Activated CD8-positive, alpha-beta memory T cell treated with anti-CD3 and anti-CD28 coated beads for 4 hours (primary cell): Measurements from ENCODE around the gene SH3PXD2A.
"Not testable (repeated sequence)": the region's sequence is repeated elsewhere in the genome, so short reads cannot be mapped to it uniquely, and the experiment has no call there.

ENCODE experiments used
- DNase-seq, 2 donors: peaks; one replicate each; pipeline ENCODE4 v3.0.0-alpha.2; 2020; ENCODE audit warnings: low read depth in 2 of 2

Gene SH3PXD2A

DNA sequence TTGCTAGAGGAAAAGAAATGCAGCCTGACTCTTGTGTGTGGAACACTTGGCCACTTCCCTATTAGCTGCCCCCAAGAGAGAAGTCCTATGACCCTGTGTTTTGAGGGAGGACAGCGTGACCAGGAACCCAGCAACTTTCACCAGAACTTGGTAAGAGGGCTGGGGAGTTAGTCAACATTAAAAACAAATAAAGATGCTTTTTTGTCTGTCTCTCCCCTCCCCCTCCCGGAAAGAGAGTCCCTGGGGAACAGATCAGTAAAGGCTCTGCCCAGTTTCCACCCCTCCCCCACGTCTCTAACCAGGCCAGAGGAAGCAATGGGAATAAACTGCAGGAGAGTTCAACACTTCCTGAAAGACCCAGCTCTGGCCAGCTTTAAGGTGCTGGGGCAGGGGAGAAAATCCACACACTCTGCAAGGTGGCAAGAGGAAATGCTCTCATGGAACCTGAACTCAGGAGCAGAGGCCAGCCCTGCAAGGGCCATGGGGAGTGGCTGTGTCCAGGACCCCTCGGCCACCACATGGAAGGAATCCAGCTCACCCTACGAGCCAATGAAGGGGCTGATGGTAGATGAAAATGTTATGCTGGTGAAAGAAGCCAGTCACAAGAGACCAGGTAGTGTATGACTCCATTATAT lies 21.5 kb downstream of the SH3PXD2A start:
- no peak for DNase-seq

DNA sequence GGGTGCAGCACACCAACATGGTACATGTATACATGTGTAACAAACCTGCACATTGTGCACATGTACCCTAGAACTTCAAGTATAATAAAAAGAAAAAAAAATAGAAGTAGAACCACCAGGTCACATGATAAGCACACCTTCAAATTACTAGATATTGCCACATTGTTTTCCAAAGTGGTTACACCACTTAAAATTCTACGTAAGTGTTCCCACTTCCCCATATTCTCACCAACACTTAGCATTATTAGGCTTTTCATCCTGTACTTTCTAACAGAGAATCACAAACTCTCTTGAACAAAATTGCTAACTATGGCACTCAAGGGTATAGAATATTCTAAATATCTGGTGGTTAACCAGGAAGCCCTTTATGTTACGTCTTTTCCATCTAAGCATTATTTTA lies 22.6 kb downstream of the SH3PXD2A start:
- no peak for DNase-seq

DNA sequence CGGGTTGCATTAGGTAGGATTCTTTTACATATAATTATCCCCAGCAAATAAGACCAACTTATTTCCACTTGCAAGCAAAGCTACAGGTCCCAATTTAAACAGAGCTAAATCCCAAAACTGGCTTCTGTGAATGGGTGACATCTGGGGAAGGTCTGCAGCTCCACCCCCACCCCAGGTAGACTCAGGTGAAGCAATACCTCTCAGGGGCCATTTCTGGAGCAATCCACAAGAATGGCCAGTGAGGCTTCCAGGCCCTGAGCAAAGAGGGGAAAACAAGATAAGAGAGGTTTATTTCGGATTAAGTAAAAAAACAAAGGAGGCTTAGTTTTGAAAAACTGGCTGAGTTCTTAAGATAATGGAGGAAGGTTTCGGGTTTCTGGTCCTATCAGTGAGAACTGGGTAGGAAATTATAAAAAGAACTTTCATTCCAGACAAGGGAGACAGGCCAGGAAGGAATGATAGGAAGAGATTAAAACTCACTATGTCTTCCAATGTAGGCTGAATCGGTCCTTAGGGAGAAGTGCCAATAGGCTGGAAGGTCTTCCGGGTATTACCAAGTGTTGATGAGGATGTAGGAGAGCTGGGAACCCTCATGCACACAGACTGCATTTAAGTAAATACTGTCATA lies 25.4 kb downstream of the SH3PXD2A start:
- no peak for DNase-seq

DNA sequence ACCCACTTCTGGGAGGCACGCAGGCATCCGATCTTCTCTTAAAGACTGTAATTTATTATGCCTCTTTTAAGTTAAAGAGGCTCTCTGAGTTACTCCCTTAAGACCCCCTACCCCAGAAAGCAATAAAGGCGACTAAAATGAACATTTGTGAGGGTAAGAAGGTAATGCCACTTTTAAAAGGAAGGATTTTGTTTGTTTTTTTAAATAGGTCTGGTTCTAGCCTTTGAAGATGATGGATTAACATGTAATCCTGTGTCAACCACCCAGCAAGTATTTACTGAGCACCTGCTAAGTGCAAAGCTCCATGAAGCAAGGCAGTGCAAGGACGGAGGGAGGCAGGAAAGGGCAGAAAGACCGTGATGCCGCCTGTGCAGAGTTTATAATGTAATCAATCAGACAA lies 26.1 kb downstream of the SH3PXD2A start:
- DNase-seq = no peak

DNA sequence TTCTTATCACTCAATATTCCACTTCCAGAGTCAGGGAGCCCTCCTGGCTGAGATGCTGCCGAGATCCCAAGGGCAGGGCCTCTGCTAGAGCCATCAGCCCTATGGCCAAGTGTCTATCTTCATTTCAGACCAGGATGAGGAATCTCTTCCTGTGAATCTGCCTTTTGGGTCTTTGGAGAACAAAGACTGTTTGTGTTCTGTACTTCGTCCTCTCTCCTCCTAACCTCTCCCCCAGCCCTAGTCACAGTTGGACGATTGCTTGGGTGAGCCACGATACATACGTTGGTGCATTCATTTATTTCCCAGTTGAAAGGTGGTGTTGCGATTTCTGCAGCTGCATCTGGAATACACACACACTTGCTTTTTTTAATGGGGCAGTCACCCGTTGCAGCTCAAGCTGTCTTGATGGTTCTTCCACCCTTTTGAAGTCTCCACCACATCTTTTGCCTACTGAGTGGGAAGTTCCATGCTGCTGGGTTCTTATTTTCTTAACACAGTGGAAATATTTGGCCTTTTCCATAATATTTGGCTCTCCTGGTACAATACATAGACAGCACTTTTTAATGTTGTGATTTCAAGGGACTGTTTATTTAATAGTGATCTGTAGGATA lies 26.7 kb downstream of the SH3PXD2A start:
- DNase-seq = no peak

DNA sequence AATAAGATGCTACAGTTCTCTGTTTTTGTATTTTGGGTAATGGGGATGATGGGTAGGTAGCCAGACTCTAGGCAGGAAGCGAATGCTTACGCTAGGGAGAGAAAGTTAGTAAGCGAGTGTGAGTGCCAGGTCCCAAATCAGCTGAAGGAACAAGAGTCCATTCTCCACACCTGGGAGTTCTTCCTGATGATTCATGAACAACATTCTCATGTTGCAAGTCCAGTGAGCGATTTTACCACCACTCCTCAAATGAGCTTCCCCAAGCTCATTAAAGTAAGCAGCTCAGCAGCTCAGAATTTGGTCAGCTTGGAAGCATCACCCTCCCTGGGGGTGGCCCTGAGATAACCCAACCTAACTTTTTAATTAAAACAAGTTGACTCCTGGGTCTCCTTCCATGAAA lies 27.3 kb downstream of the SH3PXD2A start:
- DNase-seq = no peak

DNA sequence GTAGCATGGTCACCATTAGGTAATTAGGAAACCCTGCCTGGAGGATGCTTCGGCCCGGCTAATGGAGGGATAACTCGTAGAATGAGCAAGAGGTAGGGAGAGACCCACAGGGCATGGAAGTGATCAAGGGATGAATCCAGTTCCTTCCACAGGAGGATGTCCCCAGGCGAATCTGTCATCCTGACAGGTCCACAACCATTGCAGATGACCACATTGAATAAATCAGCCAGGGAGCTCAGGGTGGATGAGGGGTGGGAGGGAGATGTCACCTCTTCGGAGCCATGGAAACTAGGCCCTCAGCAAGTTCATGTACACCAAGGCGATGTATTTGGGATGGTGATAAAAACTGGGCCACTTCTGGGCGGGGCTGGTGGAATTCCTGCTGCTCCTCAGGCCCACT lies 28.5 kb downstream of the SH3PXD2A start:
- no peak for DNase-seq

DNA sequence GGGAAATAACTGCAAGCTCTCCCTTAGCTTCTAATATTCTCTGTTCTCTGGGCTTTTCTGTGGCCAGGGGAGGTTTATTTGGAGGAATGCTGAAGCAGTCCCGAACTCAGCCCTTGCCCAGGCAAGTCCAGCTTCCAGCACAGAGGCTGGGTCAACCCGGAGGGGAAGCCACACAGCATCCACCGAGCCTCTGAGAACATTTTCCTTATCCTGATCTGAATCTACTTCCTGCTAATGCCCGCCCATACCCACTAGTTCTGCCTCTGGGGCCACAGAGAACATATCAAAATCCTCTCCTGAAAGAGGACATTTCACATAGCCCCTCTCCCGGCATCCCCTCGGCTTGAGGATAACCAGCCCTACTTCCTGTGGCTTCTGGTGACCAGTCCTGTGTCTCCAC lies 31.1 kb downstream of the SH3PXD2A start:
- no peak for DNase-seq

DNA sequence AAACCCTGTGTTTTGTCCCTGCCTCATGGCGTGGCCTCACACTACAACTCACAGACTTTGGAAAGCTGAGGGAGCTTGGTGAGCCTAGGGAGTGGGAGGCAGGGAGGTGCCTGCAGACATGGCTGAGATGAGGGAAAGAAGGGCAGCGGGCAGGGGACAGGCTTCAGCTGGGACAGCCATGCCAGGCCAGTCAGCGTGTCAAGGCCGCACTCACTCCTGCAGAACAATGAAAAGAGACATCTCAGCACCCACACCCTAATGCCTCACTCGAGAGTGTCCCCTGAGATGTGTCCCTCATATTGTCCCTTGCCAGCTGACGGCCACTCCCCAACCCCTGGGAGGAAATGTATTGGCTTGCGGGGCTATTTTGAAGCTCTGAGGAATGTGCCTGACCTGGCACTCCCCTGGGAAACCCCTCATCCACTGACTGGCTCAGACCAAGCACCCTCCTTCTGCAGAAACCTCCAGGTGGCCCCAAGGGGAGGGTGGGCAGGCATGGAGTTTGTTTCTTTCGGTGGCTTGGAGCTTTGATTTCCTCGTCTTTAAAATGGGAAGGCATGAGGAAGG lies 31.6 kb downstream of the SH3PXD2A start:
- DNase-seq = no peak

DNA sequence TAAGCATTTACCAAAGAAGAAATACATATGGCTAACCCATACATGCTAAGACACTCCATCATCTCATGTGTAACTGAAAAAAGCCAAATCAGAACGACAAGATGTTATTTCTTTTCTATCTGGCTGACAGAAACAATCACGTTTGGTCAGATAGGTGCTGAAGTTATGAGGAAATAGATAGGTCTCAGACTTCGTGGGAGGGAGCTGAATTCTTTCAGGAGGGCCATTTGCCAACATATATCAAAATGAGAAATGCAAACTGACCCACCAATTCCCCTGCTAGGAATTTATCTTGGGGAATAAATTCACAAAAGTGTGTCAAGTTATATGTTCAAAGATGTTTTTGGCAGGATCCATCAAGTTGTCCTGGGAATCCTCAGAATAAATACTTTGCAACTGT lies 32.6 kb downstream of the SH3PXD2A start:
- DNase-seq = no peak

DNA sequence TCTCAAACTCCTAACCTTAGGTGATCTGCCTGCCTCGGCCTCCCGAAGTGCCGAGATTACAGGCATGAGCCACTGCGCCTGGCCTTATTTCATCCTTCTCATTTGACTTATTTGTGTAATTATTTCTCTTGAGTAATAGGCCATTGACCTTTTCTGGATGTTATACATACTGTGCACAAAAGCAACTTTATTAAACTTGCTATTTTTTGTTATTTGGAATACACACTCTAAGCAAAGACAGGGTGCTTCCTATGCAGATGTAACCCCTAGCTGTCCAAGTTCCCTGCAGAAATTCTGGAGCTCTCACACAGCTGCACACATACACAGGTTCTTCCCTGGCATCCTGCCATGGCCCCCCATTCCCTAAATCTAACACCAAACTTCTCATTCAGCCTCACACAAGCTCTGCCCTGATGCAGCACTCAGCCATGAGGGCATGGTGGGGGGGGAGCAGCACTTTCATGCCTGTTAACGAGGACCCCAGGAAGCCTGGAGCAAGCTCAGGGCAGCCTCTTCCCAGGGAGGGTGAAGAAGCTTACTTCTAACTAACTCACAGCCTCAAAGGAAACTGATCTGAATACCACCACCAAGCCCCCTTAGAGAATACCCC lies 33.2 kb downstream of the SH3PXD2A start:
- no peak for DNase-seq

DNA sequence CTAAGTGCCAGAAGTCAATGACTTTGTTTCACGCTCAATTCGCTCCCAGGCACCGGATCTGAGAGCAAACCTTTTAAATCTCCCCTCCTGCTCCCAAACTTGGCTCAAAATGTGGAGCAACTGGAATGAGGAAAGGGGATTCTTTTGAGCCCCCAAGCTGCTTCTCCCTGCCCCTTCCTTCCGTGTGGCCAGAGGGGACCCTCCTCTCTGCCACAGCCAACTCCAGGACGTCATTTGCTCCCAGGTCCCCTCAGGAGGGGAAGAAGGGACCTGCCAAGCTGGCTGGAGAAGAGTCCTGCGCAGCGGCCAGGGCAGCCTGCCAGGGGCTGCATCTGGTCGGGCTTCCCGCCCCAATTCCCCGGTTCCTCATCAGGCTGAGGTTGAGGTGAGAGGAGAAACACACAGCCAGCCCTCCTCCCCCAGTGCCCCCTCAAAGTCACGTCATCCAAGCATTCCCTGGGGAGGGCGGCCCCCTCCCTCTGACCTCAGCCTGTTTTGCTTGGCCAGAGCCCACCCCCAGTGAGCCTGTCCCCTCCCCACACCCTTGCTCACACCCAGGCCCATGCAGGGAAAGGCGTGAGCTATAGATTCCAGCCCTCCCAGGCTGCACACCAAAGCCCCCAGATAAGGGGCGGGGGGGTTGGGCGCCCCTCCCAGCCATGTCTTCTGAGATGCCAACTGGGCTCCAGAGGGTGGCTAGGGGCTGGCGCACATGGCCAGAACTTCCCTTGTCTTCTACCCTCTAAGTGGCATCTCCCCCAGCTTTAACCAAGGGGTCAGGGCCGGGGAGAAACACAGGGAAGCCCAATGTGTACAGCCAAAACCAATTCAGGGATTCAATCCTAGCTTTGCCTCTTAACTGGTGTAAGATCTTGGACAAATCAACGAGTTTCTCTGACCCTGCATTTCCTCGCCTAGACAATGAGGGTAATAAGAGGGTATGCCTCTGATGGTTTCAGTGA lies 35.0 kb downstream of the SH3PXD2A start:
- no peak for DNase-seq

DNA sequence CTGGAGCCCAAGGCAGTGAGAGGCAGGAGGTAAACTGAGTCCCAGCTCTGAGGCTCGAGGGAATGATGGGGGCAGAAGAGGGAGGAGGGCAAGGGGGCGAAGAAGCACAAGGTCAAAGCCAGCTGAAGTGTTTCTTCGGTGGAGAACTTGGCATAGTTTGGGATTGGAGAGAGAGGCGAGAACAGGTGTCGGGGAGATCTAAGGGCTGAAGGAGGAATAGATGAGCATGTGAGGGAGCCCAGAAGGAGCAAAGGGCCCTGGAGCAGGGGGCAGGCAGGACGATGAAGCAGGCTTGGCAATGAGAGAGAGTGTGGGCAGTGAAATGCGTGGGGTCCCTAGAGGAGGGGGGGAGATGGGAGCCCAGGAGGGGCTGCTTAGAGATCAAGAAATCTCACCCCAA lies 35.9 kb downstream of the SH3PXD2A start:
- no peak for DNase-seq

DNA sequence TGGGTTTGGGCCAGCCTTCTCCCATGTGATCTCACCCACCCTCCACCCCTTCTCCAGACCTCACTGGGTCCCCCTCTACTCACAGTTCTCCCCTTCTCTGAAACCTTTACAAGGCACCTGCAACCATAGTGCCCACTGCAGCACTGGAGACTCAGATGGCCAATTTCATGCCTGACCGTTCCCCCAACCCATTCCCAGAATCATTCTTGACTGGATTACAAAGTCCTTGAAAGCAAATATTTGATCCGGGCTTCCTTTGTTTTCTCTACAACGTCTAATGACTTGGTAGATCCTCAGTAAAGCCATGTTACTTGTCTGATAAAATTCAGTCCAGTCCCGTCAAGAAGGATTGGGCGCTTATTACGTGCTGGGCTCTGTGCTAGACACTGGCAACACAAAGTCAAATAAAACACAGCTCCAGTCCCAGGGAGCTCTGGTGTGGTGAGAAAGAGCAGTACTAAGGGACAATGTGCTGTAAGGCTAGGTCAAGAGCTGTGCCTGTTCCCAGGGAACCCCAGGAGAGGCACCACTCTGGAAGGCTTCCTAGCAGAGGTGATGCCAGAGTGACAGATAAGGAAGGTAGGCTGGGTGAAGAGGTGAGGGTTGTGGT lies 36.5 kb downstream of the SH3PXD2A start:
- DNase-seq = no peak

DNA sequence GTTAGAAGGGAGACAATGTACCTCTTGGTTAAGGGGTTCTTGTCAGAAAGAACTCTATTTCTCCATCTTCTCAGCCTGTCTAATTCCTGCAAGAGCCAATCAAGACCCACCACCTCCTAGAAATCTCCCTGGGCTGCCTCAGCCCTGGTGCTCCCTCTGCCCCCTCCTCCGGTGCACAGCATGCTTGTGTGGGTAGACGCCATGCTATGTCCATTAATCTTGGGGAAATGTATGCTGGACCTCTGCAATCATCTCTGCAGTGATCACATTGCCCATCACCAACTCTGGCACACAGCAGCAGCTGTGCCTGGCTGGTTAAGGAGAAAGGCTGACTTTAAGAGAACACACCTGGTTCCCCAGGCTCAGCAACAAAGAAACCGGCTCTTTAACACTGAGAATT lies 37.3 kb downstream of the SH3PXD2A start:
- no peak for DNase-seq

DNA sequence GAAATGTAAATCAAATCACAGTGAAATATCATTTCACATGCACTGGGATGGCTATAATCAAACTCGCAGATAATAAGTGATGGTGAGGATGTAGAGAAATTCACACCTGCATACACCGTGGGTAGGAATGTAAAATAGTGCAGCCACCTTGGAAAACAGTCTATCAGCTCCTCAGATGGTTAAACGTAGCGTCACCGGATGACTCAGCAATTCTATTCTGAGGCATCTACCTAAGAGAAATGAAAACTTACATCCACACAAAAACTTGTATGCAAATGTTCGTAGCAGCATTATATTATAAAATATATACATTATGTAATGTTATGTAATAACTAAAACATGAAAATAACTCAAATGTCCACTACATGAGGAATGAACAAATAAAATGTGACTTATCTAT lies 38.9 kb downstream of the SH3PXD2A start:
- no peak for DNase-seq

DNA sequence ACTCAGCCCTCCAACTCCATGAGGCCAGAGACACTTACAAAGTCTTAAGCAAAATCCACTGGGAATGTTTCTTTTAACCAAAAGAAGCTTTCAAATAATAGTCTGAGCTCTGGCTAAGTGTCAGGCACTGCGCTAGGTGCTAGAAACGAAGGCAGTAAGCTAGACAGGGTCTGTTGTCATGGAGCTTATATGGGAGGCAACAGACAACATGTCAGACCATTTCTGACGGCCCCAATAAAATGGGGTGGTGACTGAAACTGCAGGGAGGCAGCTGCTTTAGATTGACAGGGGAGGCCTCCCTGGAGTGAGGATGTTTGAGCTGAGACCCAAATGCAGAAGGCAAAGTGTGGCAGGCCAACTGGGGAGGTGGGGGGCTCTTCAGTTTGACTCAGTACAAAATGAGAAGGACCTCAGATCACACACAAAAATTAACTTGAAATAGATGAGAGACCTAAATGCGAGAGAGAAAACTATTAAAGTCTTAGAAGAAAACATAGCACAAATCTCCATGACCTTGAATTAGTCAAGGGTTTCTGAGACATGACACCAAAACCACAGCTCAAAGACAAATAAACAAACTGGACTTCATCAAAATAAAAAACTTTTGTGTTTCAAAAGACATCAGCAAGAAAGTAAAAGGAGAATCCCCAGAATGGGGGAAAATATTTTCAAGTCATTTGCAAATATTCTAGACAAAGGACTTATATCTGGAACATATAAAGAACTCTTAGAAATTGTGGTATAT lies 40.6 kb downstream of the SH3PXD2A start:
- DNase-seq = no peak

DNA sequence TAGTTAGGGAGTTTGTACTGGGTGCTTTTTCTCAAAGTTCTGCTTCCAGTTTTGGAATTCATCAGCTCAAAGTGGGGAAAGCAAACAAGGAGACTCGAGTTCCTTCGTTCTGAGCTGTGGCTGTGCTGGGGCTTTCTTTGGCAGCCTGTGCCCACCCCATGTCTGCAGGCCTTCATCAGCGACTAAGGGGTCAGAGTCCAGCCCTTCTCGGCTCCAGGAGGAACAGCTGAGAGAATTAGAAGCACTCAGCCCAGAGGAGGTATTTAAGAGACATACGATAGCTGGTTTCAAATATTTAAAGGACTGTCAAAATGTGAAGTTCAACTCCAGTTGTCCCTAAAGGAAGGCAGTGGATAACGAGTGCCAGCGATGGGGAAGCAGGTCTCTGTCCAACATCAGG lies 41.3 kb downstream of the SH3PXD2A start:
- no peak for DNase-seq

DNA sequence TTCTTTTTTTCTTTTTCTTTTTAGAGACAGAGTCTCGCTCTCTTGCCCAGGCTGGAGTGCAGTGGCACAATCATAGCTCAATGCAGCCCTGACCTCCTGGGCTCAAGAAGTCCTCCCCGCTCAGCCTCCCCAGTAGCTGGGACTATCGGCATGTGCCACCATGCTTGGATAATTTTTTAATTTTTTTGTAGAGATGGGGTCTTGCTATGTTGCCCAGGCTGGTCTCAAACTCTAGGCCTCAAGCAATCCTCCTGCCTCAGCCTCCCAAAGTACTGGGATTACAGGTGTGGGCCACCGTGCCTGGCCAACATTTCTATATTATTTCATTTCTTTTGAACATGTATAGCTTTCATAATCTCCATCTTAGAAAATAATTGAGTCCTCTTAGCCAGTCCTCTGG lies 42.1 kb downstream of the SH3PXD2A start:
- not testable (repeated sequence) for DNase-seq

DNA sequence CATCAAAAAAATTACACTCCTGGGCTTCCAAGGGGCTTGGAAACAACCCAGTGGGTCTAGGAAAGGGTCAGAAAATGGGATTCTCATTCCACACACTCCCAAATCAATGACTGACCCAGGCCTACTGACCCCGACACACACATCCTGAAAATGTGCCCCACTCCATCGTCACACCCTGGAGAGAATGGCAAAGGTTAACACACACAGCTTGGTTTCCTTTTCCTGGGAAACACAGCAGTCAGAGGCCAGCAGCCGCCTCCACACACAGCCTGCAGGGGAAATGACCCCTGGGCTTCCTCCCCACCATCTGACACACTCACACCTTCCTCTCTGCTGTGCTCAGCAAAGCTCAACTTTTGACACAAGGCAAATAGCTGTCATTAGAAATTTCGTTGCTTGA lies 42.9 kb downstream of the SH3PXD2A start:
- no peak for DNase-seq
